Fibroblast of lung (primary cell): ENCODE data around the gene NAPB.

ENCODE experiments used
- EZH2 ChIP-seq: IDR thresholded peaks from 2 replicates; pipeline ENCODE4 v1.5.1; 2012; ENCODE audit warnings: low read length, control low read depth, mild to moderate bottlenecking; ENCODE audit errors: missing control alignments
- TF ChIP-seq, protein P1 (sequence below), 2 donors: IDR thresholded peaks in 1 of 2; conservative IDR thresholded peaks in 1 of 2; 1 replicate in 1 of 2; 2 replicates in 1 of 2; pipeline ENCODE4 v1.5.1; 2011 to 2012; ENCODE audit warnings: low read length in 2 of 2, control low read depth in 1 of 2, inconsistent platforms in 1 of 2, low read depth in 1 of 2, mild to moderate bottlenecking in 1 of 2

DNA sequence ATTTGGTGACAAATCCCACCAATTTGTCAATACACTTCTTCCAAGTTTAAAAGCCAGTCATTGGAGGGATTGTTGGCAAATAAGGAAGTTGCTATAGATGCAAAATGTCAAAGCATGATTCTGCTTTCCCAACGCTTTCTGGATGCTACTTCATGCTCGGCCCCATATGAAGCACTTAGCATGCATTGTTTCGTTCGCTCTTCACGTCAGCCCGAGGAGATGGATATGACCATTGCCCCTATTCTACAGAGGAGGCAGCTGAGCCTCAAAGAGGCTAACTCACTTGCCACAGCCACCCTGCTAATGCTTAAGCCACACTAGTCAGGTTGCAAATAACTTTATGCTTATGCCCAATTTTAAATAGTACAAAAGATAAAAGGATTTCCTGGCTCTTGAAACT lies 73.5 kb downstream of the NAPB start:
- no peak for TF ChIP-seq EZH2
- TF ChIP-seq, protein P1, sequence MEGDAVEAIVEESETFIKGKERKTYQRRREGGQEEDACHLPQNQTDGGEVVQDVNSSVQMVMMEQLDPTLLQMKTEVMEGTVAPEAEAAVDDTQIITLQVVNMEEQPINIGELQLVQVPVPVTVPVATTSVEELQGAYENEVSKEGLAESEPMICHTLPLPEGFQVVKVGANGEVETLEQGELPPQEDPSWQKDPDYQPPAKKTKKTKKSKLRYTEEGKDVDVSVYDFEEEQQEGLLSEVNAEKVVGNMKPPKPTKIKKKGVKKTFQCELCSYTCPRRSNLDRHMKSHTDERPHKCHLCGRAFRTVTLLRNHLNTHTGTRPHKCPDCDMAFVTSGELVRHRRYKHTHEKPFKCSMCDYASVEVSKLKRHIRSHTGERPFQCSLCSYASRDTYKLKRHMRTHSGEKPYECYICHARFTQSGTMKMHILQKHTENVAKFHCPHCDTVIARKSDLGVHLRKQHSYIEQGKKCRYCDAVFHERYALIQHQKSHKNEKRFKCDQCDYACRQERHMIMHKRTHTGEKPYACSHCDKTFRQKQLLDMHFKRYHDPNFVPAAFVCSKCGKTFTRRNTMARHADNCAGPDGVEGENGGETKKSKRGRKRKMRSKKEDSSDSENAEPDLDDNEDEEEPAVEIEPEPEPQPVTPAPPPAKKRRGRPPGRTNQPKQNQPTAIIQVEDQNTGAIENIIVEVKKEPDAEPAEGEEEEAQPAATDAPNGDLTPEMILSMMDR (conservative IDR thresholded peaks at IDR 0.05 in 1 of 2, IDR thresholded peaks at IDR 0.05 in 1 of 2; ENCODE audit: low read depth in 1 of 2, low read length in 2 of 2) = no peak
